NCI-H128 (cell line): ENCODE data around the gene TBKBP1.

ENCODE experiments used
- DNase-seq: peaks from one replicate; lab custom pipeline; 2025; ENCODE audit not compliant: unreplicated experiment; lab: John Stamatoyannopoulos, UW

TBKBP1 gene

DNA sequence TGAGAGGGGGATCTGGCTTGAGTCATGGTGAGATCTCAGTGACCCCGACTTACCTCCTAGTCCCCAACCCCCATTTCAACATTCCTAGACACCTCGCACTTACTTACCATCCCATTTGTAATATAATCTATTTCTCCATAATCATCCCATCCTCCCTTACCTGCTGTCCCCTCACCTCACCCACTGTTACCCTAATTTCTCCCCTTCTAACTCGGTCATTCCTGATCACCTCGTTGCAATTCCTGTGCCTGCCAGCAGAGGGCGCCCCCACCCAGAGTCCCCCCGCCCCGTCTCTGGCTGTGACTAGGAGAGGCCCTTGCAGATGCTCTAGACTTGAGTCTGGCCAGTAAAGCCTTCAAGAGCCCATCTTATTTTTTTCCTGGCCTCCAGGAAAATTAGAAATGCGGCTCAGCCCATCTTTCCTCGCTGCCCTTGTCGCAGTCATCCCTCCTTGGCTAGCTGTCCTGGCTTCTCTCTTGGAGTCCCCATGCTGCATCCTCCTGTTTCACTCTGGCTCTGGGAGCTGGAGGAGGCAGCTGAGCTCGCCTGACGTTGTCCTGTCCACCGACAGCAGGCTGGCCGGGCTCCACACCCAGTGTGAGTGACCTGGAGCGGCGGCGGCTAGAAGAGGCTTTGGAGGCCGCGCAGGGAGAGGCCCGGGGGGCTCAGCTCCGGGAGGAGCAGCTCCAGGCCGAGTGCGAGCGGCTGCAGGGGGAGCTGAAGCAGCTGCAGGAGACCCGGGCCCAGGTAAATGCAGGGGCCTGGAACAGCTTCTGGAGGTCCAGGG lies 5.0 kb downstream of the TBKBP1 start:
- DNase-seq: no peak

DNA sequence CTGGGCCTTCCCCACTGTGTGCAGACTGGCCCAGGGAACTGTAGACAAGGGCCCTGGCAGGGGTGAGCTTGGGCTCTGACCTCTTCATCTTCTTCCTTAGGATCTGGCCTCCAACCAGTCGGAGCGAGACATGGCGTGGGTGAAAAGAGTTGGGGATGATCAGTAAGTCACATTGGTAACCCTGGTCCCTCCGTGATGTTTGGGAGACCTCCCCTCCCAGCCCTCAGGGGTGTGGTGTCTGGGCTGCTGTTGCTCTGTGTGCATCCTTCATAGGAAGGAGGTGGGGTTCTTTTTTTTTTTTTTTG lies 5.5 kb downstream of the TBKBP1 start:
- DNase-seq: no peak

DNA sequence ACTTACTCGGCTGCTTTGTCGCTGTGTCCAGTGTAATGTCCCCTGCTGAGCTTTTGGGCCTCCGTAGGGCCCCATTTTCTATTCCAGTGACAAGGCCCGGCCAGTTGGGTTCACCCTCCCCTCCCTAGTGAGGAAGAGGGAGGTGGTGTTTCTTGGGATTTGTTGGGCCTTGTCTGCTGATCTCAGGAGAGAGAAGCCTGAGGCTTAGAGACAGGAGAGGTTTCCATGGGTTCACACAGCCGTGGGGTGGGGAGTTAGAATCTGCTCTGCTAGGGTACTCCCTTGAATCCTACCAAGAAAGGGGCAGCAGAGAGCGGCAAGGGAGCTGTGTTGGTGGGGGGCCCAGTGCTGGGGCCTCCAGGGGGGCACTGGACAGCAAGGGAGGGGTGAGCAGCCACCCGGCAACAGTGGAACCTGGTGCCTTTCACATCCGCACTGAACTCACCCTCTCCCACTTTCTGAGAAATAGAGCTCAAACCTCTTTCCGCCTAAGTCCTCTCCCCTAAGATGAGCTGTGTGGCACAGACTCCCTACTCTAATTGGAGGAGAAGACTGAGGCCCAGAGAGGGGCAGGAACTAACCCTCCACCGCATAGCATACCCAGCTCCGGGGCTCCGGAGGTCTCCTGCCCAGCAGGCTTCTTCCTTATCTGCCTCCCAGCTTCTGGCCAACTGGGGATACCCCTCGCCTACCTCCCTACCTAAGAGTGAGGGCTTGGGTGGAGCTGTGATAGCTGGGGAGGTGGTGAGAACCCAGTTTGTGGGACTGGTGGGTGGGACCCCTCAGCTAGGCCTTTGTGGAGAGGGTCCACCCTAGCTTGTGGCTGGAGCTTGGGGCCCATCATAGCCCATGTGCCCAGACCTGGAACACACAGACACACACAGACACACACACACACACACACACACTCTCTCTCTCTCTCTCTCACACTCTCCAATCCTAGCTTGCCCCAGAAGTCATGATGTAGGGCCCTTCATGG lies 6.8 kb downstream of the TBKBP1 start:
- DNase-seq: no peak

DNA sequence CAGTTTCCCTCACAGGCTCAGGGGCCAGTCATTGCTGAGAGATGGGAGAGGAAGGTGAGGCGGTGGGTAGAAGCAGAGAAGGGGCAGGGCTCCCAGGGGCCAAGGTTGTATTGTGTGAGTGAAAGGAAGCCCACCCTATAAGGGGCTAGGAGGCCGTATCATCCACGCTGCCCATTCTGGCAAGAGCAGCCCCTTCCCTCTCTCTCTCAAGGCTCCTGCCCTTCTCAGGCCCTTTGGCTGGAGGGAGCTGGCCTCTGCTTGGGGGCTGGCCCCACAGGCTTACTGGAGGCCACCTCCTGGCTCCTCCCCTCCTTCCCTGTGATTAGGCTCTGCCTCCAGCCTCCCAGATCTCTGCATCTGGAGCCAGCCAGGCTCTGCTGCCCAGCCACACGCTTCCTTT lies 7.6 kb downstream of the TBKBP1 start:
- DNase-seq: no peak

DNA sequence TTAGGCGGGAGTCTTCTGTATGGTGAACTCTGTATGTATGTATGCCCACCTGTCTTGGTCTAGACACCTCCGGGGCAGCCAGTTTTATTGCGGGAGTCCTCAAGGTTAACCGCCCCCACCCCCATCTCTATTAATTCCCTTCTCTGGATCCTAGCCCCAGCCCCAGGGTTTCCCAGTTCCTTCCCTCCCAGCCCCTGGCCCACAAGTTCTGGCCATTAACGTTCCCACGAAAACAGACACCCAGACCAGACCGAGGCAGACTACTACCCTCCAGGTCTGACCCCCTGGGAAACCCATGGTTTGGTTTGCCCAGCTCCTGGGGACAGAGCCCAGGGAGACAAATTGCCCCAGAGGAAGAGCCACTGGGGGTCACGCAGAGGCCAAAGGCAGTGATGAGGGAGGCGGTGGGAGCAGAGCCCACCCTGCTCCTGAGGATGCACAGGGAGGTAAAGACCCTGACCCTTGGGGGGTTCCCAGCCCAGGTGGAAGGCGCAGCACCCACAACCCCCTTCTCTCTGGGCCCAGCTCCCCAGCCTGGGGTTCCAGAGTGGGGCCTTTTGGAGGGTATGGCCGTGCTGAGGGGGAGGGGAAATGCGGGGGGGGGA lies 8.5 kb downstream of the TBKBP1 start:
- DNase-seq: no peak

DNA sequence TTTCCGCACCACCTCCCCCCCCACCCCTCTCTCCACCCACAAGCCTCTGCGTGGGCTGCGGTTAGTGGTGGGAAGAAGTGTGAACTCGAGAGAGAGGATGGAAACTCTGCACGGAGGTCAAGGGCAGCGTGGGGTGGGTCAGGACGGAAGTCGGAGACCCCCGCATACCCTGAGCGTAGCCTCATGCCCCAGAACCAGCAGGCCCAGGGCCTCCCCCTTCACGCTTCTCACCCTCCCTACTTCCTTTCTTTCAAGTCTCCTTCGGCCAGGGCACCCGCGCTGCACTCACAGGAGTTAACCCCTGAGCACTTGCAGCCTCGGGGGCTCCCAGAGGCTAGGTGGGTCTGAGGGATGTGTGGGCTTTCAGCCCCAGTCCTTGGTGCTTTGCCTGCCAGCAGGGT lies 9.2 kb downstream of the TBKBP1 start:
- DNase-seq: no peak

DNA sequence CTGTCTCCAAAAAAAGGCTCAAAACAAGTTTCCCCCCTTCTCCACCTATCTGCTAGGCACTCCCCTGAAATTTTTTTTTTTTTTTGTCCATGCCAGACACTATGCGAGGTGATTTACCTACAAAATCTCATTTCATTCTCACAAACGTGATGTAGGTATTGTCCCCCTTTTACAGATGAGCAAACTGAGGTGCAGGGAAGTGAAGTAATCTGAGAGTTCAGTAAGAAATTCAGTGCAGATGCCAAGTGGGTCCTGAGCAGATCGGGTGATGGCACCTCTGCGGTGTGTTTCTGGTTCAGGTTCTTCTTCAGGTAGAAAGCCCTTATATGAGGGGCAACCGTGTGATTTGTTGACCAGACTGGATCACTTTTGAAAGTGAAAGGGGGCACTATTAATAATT lies 9.7 kb downstream of the TBKBP1 start:
- no peak for DNase-seq

DNA sequence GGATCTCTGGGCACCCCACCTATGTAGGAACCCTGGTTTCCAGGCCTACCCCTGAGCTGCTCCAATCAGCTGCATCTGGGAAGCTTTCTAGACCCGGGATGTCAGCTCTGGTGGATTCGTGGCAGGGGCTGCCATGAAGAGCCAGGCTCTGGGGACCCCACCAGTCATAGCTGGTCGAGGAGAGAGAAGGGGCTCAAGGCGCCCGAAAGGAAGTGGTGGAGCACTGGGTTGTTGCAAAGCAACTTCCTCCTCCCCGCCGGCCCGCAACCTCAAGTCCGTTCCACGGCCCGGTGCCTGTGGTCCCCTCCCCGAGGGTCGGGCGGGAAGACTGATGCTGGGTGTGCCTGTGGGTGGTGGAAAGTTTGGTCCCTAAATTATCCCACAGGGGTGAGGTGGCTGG lies 10.2 kb downstream of the TBKBP1 start:
- no peak for DNase-seq

DNA sequence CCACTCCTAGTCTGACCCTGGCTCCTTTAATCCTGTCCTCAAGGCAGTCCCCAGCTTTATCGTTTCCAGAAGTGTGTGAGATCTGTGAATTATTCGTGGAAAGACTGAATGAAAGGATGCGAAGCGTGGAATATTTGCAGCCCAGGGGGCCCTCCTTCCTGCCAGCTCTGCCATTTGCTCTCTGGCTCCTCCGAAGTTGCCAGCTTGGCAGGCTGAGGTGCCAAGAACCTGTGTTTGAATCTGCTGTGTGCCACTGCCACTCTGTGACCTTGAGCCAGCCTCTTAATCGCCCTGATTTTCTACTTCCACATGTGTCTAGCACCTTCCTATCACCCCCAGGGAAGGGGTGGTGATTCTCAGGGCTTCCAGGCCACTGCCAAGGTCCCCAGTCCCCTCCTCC lies 10.8 kb downstream of the TBKBP1 start:
- no peak for DNase-seq

DNA sequence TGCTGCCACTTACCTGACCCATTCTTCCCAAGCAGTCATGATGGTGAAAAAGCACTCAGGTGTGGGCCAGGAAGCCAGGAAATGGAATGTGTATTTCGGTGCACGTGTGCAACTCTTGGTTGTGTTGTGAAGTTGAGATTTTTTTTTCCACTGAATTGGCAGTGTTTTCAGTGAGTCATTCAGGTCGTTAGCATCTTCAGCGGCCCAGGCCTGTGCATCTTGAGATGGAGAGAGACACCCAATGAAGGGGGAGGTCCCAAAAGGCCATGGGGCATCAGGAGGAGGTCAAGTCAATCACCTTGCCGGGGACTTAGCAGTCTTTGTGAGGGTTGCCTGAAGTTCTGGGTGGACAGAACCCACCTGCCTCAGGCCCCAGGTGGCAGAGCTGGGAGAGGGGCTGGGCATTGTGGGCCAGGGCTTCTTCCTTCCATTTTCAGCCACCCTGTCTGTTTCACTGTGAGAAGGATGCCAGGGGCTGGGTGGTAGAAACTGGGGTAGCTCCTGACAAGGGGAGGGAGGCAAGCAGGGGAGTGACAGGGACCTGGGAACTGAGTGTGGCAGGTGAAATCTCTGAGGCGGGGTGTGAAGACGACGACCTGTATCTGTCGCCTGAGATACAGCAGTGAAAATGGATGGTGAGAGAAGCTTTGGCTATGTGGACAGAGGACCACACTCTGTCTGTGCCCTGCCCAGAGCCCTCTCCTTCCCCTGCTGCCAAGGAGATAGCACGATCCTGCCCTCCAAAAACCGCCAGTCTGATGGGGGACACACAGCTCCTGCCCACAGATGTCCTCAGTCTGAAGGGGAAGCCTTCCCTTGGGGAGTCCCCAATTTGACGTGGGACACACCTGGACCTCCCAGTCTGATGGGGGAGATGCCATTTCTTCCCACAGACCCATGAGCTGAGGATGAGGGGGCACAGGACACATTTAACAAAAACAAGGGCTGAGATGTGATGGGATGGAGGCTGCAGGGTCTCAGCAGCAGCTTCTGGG lies 11.9 kb downstream of the TBKBP1 start:
- DNase-seq: no peak

DNA sequence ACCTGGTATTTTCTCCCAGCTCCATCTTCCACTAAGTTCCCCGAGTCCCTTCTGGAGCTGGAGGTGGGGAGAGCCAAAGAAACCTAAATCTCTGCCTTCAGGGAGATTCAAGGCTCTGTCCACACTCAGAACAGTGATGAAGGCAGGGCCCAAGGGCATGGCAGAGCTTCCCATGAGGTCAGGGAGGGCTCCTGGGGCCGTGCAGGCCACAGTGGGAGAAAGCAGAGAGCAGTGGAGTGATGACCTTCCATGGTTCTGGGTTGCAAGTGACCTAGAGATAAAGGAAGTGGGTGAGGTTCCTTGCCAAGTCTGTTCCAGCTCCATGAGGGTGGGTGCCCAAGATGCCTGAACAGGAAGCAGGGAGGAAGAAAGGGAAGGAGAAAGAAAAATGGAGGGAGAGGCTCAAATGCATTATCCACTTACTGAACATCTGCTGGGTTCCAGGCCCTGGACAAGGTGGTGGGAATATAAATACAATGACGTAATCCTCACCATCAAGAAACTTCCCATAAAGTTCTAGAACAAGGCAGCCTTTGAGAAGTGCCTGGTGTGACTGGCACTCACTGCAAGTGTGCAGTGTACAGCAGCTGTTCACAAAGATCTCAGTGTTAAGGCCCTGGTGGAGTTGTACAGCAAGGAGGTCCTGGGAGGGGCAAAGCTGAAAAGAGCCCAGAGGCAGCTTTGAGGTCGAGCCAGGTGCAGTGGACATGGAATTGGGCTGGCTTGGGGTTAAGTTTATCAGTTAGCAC lies 13.3 kb downstream of the TBKBP1 start:
- no peak for DNase-seq

DNA sequence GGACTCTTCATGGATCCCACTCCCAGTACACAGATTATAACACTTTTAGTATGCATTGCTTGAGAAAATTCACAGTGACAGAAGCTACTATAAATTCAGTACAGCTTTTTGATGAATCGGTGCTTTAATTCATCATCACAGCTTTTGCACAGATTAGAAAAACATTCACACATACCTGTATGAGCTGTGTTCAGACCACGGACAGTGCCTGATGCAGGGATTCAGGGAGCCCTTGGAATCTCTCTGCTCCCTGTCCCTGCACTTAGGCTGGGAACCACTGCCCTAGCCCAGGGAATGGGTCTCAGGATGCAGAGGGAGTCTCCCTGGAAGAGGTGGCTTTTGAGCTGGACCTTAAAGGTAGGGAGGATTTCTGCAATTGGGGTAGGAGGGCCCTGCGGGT lies 13.9 kb downstream of the TBKBP1 start:
- no peak for DNase-seq

DNA sequence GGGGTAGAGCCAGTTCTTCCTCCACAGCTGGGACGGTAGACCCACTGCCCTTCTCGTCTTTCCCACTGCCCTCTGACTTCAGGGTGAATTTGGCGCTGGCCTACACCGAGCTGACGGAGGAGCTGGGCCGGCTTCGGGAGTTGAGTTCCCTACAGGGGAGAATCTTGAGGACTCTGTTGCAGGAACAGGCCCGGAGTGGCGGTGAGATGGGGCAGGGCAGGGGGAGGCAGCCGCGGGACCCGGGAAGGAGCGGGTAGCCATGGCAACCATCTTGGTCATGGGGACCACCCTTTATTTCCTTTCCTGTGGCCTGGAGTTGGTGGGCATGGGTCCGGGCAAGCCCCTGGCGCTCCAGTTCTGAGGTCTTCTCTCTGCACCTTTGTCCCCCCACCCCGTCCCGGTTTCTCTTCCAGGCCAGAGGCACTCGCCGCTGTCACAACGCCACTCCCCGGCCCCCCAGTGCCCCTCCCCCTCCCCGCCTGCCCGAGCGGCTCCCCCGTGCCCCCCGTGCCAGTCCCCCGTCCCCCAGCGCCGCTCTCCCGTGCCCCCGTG lies 14.4 kb downstream of the TBKBP1 start:
- no peak for DNase-seq

DNA sequence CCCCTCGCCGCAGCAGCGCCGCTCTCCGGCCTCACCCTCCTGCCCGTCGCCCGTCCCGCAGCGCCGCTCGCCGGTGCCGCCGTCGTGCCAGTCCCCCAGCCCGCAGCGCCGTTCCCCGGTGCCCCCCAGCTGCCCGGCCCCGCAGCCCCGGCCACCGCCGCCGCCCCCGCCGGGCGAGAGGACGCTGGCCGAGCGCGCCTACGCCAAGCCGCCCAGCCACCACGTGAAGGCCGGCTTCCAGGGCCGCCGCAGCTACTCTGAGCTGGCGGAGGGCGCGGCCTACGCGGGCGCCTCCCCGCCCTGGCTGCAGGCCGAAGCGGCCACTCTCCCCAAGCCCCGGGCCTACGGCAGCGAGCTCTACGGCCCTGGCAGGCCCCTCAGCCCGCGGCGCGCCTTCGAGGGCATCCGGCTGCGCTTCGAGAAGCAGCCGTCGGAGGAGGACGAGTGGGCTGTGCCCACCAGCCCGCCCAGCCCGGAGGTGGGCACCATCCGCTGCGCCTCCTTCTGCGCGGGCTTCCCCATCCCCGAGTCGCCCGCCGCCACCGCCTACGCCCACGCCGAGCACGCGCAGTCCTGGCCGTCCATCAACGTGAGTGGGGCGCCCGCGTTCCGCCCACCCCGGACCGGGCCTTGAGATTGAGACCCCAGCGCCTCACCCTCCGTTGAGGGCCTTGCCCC lies 15.0 kb downstream of the TBKBP1 start:
- no peak for DNase-seq

DNA sequence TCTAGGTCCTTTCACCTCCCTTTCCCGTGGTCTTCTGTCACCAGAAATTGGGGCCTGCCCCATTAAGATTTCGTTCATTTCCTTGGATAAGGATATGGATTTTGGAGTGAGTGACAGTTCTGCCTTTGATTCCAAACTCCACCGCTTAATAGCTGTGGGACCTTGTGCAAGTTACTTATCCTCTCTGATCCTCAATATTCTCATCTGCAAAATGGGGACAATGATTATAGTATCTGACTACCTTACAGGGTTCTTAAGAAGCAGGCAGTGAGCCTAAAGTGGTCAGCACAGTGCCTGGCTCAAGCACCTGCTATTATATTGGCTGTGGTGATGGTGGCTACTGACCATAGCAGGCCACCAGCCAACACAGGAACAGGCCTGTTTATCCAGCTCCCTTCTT lies 15.6 kb downstream of the TBKBP1 start:
- DNase-seq: no peak

DNA sequence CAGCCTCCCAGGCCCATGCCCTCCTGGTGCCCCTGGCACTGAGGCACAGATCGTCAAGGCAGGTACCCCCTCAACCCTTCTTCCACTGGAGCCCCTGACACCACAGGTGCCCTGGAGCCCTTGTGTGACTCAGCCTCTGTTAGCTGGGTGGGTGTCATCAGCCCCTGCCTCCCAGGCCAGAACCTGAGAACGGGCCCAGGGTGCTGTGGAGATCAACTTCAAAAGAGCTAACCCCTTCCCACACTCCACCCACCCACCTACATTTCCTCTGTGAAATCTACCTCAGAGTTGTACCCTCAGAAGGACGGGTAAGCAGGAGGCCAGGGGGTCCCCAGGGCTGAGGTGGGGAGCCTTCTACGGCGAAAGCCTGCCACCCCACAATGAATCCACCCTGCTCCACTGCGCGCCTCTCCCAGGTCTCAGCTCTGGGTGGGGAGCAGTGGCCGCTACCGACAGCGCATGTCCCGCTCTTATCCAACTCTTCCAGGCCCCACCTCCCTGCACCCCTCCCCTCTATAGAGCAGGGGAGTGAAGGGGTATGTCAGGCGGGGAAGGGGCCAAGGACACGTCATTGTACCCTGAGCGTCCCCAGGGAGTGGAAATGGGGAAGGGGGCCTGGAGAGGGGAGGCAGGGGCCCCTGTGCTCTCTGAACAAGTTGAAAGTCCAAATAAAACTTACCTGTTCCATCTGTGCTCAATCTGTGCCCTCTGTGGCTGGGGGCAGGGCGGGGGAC lies 17.6 kb downstream of the TBKBP1 start:
- DNase-seq: no peak

DNA sequence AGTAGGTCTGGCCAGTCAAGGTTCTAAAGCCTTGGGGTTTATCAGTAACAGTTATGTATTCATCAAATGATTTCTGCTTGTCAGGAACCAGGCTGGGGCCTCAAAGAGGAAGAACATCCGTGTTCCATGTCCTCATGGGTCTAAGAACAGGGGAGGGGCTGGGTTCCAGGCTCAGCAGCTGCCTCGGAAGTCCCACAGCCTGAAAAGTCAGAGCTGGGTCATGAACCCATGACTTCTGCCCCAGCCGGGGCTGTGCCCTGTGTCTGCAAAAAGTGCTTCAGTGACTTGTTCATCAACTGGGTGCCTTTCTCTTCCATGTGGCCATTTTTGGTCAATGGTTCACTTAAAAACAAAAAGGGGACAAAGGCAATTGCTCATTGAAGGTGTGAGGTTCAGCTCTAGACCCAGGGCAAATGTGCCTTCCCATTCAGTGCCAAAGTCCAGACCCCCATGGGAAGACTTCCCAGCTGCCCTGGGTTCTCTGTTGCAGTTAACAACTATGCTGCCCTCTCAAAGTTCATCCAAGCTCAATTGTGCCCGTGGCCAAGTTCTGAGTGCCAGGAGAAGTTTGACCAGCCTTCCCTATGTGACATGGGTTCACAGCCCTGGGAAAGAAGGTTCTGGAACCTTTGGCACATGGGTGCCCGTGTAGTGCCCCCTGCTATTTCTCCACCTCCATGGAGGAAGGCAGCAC lies 18.5 kb downstream of the TBKBP1 start:
- DNase-seq: no peak
